NCI-H2227 treated with DMSO at 0.1 percent for 48 hours (cell line): ENCODE measurements around the gene CTRB1.
"Not testable (repeated sequence)": the region's sequence is repeated elsewhere in the genome, so short reads cannot be mapped to it uniquely, and the experiment has no call there.

Experiments used
- DNase-seq: peaks from one replicate; lab custom pipeline; 2025; lab: John Stamatoyannopoulos, UW

Gene CTRB1

GRCh38 chr16:75204410-75204758 lies 14.4 kb upstream of the CTRB1 start:
- DNase-seq = no peak

- DNase-seq = not testable (repeated sequence)
These were observed 13.9 kb upstream of the CTRB1 start for GRCh38 chr16:75204905-75205304.

- DNase-seq = not testable (repeated sequence)
These were observed 13.3 kb upstream of the CTRB1 start for GRCh38 chr16:75205438-75205837.

DNA sequence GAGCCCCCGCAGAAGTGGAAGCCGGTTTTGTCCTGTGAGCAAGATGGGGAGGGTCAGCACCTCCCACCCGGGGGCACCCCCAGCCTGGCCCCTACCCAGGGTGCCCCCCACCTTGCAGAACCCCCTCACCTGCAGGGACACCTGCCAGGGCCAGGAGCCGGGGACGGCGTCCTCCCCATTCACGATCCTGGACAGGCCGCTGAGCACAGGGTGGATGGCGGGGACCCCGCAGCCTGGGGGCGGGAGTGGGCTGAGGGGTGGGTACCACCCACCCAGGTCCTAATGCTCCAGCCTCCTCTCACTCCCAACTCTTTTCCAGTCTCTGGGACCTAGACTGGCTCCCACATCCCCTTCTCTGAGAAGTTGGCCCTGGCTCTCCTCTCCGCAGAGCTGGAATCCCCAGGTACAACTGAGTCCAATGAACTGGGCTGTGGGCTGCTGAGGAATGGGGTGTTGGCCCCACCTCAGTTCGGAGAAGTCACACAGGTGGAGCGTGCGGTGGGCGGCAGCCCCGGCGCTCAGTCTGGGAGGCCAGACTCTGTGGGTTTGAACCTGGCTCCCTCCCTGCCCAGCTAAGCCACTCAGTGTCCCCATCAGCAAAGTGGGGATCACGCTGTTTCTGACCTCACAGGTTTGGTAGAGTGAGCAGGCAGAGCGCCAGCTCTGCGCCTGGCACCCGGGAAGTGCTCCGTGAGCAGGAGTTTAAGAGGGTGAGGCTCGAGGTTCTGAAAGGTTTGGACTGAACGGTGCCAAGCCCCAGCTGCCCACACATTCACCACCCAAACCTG lies 12.6 kb upstream of the CTRB1 start:
- not testable (repeated sequence) for DNase-seq

DNA sequence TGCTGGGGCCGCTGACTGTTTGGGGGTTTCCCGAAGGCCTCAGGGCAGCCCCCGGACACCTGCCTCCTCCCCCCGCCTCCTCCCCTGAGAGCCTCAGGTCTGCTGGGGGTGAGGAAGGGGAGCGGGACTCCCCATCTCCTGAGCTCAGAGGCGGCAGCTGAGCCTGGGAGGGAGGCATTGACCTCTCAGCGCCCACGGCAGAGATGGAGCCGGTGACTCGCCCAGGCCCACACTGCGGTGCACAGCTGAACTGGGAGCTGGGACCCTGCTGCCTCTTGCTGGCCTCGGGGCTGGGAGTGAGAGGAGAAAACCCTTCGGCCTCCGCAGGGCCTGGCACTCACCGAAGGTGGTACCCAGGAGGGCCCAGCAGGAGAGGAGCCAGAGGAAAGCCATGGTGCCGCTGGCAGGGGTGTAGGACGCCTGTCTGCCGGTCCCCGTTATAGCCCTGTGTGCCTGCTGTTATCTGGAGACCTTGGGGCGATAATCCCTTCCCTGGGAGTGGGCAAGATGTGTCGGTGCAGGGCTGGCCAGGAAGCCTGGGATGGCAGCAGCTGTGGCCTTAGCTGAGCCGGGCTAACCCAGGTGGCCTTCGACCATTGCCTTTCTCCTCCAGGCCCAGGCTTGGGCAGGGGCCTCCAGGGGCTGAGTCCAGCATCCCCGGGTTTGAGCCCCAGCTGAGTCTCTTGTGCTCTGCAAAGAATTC lies 11.9 kb upstream of the CTRB1 start, which contains the start of gene CTRB2:
Gene CTRB2, minus strand, starts transcription at position 413 of the 703 bp plus-strand sequence. Its CDS starts 20 bp downstream, at position 393.
- DNase-seq = no peak

- no peak for DNase-seq
These were observed 11.0 kb upstream of the CTRB1 start for GRCh38 chr16:75207831-75208230.

- DNase-seq = no peak
These were observed 10.5 kb upstream of the CTRB1 start for GRCh38 chr16:75208242-75208825.

DNA sequence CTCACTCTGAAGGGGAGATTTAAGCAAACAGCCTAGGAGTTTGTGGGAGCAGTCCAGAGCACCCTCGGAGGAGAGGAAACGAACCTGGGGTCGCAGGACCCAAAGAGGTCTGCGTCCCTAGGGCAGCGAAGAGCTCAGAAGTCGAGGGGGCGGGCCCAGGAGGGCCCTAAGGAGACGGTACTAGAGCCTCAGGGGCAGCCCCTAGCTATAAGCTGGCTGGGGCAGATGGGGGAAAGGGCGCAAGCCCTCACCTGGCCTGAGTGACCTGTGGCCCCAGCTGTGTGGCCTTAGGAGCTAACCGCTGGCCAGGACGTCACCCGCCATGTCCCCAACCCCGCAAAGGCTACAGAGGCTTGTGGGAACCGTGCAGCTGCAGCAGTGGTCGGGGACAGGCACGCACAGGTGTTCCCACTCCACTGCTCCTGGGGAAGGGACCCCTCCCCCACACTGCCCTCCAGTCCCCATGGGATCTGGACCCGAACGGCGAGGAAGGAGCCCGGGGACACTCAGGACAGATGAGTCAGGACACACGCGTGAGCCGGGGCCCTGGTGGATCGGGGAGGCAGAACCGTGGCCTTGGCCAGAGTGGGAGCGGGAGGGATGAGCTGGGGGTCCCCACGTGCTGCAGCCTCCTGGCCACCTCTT lies 9.8 kb upstream of the CTRB1 start:
- DNase-seq = no peak

DNA sequence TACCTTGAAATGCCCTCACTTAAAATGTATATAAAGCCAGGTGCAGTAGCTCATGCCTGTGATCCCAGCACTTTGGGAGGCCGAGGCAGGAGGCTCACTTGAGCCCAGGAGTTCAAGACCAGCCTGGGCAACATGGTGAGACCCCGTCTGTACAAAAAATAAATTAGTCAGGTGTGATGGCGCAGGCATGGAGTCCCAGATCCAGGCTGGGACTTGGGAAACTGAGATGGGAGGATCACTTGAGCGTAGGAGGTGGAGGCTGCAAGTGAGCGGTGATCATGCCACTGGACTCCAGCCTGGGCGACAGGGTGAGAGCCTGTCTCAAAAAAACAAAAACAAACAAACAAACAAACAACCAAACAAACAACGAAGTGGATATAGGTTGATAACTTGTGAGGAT lies 9.3 kb upstream of the CTRB1 start:
- DNase-seq = not testable (repeated sequence)

DNA sequence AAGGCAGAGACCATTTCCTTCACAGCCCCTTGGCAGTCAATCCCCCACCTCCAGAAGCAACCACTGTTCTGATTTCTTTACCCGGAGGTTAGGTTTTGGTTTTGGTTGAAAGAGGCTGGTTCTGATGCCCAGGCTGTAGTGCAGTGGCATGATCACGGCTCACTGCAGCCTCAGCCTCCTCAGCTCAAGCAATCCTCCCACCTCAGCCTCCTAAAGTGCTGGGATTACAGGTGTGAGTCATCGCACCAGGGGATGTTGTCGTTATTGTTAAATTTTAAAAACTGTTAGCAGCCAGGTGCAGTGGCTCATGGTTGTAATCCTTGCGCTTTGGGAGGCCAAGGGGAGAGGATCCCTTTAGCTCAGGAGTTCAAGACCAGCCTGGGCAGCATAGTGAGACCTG lies 8.8 kb upstream of the CTRB1 start:
- no peak for DNase-seq

DNA sequence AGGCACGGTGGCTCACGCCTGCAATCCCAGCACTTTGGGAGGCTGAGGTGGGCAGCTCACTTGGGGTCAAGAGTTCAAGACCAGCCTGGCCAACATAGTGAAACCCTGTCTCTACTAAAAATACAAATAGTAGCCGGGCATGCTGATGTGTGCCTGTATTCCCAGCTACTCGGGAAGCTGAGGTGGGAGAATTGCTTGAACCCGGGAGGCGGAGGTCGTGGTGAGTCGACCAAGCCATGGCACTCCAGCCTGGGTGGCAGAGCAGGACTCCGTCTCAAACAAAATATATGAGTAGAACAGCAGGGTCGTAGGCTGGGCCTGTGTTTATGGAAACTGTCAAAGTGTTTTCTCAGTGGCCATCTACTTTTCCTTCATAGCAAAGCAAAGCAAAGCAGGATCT lies 7.5 kb upstream of the CTRB1 start:
- DNase-seq = not testable (repeated sequence)

- DNase-seq = no peak
These were observed 2.7 kb upstream of the CTRB1 start for GRCh38 chr16:75216127-75216526.

DNA sequence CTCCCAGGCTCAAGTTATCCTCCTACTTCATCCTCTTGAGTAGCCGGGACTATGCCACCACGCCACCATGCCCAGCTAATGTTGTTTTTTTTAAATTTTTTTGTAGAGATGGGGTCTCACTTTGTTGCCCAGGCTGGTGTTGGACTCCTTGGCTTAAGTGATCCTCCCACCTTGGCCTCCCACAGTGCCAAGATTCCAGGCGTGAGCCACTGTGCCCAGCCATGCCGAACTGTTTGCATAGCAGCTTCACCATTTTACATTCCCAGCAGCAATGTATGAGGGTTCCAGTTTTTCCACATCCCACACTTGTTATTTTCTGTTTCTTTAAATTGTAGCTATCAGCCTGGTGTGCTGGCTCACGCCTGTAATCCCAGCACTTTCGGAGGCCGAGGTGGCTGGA lies 2.2 kb upstream of the CTRB1 start:
- DNase-seq = no peak

GRCh38 chr16:75217389-75217851 lies 1.4 kb upstream of the CTRB1 start:
- no peak for DNase-seq

GRCh38 chr16:75219088-75219487 lies 300 bp downstream of the CTRB1 start:
- no peak for DNase-seq

DNA sequence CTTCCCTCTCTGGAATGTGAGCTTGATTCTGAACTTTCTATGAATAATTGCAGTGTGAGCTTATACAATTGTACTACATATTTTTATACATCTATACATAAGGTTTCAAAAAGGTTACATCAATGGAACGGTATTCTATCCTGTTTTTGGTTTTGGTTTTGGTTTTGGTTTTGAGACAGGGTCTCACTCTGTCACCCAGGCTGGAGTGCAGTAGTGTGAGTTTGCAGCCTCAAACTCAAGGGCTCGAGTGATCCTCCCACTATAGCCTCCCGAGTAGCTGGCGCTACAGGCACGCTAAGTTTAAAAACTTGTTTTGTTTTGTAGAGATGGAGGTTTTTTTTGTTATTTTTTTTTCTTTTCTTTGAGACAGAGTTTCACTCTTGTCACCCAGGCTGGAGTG lies 1.1 kb downstream of the CTRB1 start:
- DNase-seq = no peak

DNA sequence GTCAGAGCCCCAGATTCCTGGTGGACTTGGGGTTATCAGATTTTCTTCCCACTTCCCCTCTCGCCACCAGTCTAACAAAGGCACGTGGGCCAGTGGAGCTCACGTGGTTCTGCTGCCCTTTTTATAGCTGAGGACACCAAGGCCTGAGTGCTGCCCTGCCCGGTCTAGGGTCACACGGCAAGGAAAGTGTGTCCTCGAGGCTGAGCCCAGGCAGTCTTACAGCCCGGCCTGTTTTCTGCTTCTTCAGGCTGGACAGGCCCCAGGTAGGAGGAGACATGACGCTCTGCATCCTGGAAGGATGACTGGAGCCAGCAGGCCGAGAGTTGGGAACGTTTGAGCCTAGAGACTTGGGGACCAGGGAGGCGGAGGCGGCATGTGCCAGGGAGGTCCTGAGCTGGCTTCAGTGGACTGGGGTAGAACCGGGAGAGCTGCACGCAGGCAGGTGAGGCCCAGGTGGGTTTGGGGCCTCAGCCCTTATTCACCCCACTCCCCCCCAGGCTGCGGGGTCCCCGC lies 3.5 kb downstream of the CTRB1 start:
- DNase-seq = no peak

DNA sequence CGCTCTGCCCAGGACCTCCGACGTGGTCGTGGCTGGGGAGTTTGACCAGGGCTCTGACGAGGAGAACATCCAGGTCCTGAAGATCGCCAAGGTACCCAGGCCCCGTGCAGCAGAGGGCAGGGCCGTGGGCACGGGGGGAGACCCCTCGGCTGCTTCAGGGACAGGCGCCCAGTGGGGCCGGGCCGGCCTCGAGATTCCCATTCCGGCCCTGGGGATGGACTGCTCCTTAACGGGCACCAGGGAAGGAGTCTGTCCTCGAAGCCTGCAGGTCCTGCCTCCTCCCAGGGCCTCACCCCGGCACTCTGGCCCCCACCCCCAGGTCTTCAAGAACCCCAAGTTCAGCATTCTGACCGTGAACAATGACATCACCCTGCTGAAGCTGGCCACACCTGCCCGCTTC lies 4.3 kb downstream of the CTRB1 start:
- DNase-seq = not testable (repeated sequence)

- DNase-seq = no peak
These were observed 5.7 kb downstream of the CTRB1 start for GRCh38 chr16:75224306-75225082.

DNA sequence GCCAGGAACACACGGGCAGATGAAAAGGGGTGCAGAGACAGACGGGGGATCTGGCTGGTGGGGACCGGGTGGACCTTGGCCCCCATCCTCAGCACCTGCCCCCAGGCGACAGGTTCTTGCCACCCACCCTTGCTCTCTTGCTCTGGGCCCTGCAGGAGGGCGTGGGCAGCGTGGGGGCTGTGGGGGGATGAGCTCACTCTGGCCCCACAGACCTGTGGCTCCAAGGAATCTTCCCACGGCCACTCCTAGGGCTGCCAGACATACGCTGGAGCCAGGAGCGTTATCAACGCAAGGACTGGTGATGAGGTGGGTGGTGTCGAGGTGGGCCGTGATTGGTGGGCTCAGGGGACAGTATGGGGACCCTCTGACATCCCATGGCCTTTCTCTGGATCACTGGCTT lies 6.3 kb downstream of the CTRB1 start:
- no peak for DNase-seq

DNA sequence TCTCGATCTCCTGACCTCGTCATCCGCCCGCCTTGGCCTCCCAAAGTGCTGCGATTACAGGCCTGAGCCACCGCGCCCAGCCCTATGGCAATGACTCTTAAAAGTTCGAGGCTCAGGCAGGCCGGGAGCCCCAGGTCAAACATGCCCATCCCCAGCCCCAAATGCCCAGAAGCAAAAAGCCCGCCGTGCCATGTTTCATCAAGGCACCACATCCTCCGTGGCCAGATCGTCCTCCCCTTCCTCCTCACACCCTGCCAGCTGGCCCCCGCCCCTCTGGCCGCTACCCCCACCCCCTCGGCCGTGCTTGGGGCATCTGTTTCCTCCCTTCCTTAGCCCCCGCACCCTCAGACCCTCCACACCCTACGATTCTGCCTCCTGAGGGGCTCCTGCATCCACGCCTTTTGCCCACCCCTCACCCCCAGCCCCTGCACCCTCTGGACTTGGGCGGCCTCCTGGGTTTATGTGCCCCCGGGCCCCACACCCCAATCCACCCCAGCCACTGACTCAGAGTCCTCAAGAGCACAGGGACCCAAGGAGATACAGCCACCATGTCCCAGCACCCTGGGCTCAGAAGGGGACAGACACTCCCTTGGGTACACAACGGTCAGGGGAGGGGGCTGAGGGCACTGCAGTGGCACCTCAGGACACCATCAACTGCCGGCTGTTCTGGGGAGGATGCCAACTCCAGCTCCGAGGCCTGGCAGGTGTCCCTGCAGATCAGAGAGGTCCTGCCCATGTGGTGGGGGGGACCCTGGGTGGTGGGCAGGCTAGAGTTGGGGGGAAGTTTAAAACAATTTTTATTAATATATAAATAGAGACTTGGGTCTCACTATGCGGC lies 7.1 kb downstream of the CTRB1 start:
- DNase-seq = no peak
